Liver (tissue), 9 donors: Measurements from ENCODE around the gene SLC35F2. TPM values are rescaled to one million over a fixed set of nuclear protein-coding genes. Genes with fewer than 3 reads are reported as not detected.

ENCODE experiments used
- DNase-seq: peaks from one replicate; pipeline ENCODE4 v3.0.0-alpha.2; 2017; ENCODE audit warnings: low spot score
- H3K27ac ChIP-seq, 2 donors: one replicate each; pipeline ENCODE4 v1.7.0; 2013; ENCODE audit warnings: inconsistent platforms in 2 of 2, low read length in 2 of 2, control low read depth in 1 of 2, low read depth in 1 of 2, mild to moderate bottlenecking in 1 of 2
- H3K27me3 ChIP-seq, 4 donors: one replicate each; pipeline versions ENCODE4 v1.6.1 to v1.7.0; 2013; ENCODE audit warnings: low read length in 3 of 4, inconsistent platforms in 1 of 4, mild to moderate bottlenecking in 1 of 4, moderate library complexity in 1 of 4; ENCODE audit not compliant: control insufficient read depth in 4 of 4, insufficient read depth in 4 of 4
- H3K36me3 ChIP-seq, 4 donors: one replicate each; pipeline versions ENCODE4 v1.6.1 to v1.7.0; 2013; ENCODE audit warnings: low read length in 3 of 4, mild to moderate bottlenecking in 3 of 4, low read depth in 1 of 4, moderate library complexity in 1 of 4; ENCODE audit not compliant: control insufficient read depth in 4 of 4, insufficient read depth in 3 of 4
- H3K4me1 ChIP-seq, 4 donors: one replicate each; pipeline versions ENCODE4 v1.6.1 to v1.7.0; 2013; ENCODE audit warnings: low read length in 3 of 4, mild to moderate bottlenecking in 3 of 4, moderate library complexity in 1 of 4; ENCODE audit not compliant: control insufficient read depth in 4 of 4, insufficient read depth in 4 of 4
- H3K4me3 ChIP-seq, 3 donors: one replicate each; pipeline versions ENCODE4 v1.6.1 to v1.7.0; 2013; ENCODE audit warnings: low read length in 3 of 3, control low read depth in 1 of 3, low read depth in 1 of 3, mild to moderate bottlenecking in 1 of 3
- H3K9ac ChIP-seq, 2 donors: one replicate each; pipeline ENCODE4 v1.7.0; 2013; ENCODE audit warnings: low read length in 2 of 2, mild to moderate bottlenecking in 2 of 2, moderate library complexity in 2 of 2, control low read depth in 1 of 2, low read depth in 1 of 2
- H3K9me3 ChIP-seq, 4 donors: one replicate each; pipeline versions ENCODE4 v1.6.1 to v1.7.0; 2013; ENCODE audit warnings: low read length in 3 of 4; ENCODE audit not compliant: control insufficient read depth in 4 of 4
- EGR1 ChIP-seq, 2 donors: IDR thresholded peaks; 2 replicates each; pipeline ENCODE4 v1.6.1; 2016 to 2018; ENCODE audit warnings: antibody characterized with exemption in 2 of 2, low read depth in 2 of 2
- FOXA1 ChIP-seq: IDR thresholded peaks from 2 replicates; pipeline ENCODE4 v1.6.1; 2016; ENCODE audit warnings: antibody characterized with exemption
- FOXA2 ChIP-seq: IDR thresholded peaks from 2 replicates; pipeline ENCODE4 v1.6.1; 2016; ENCODE audit warnings: antibody characterized with exemption
- GABPA ChIP-seq, 2 donors: IDR thresholded peaks in 1 of 2; conservative IDR thresholded peaks in 1 of 2; 2 replicates each; pipeline ENCODE4 v1.6.1; 2016; ENCODE audit warnings: antibody characterized with exemption in 2 of 2, mild to moderate bottlenecking in 1 of 2, moderate library complexity in 1 of 2
- HNF4A ChIP-seq, 2 donors: conservative IDR thresholded peaks; 2 replicates each; pipeline ENCODE4 v1.6.1; 2016; ENCODE audit warnings: antibody characterized with exemption in 2 of 2, mild to moderate bottlenecking in 2 of 2
- HNF4G ChIP-seq: IDR thresholded peaks from 2 replicates; pipeline ENCODE4 v1.6.1; 2016; ENCODE audit warnings: antibody characterized with exemption
- JUND ChIP-seq, 2 donors: IDR thresholded peaks; 2 replicates each; pipeline ENCODE4 v1.6.1; 2016; ENCODE audit warnings: antibody characterized with exemption in 2 of 2
- RAD21 ChIP-seq, 2 donors: IDR thresholded peaks; 2 replicates each; pipeline ENCODE4 v1.6.1; 2016; ENCODE audit warnings: antibody characterized with exemption in 2 of 2, mild to moderate bottlenecking in 2 of 2
- RXRA ChIP-seq, 2 donors: IDR thresholded peaks; 2 replicates each; pipeline ENCODE4 v1.6.1; 2017 to 2018; ENCODE audit warnings: antibody characterized with exemption in 2 of 2, mild to moderate bottlenecking in 1 of 2
- SP1 ChIP-seq: IDR thresholded peaks from 2 replicates; pipeline ENCODE4 v1.6.1; 2018; ENCODE audit warnings: antibody characterized with exemption, mild to moderate bottlenecking
- TAF1 ChIP-seq: conservative IDR thresholded peaks from 2 replicates; pipeline ENCODE4 v1.6.1; 2016; ENCODE audit warnings: antibody characterized with exemption, mild to moderate bottlenecking
- WGBS: extraction: QIAGEN DNeasy Blood & Tissue Kit; methylation state at CpG from one replicate; pipeline ENCODE4 v1.1.7; 2013; 5-methylcytosine and 5-hydroxymethylcytosine counted together
- polyA plus RNA-seq, 2 donors: library from polyadenylated mRNA; stranded (reverse) in 1 of 2; unstranded in 1 of 2; fragments of 200-250 nt in 1 of 2; fragments of >200 nt in 1 of 2; fragmentation: Nextera tagmentation in 1 of 2; extraction: Ambion mirVana in 1 of 2; gene quantifications; one replicate each; pipeline versions ENCODE4 v1.2.1 to v1.2.3, GENCODE V29; 2013 to 2015
- total RNA-seq, 2 donors: library from RNA; depleted of rRNA; stranded (reverse); fragments of >200 nt; gene quantifications; one replicate each; pipeline ENCODE4 v1.2.3, GENCODE V29; 2014
- TF ChIP-seq, protein P1 (sequence below): IDR thresholded peaks from 2 replicates; pipeline ENCODE4 v1.6.1; 2016; ENCODE audit warnings: antibody characterized with exemption
- TF ChIP-seq, protein P2 (sequence below): IDR thresholded peaks from 2 replicates; pipeline ENCODE4 v1.6.1; 2016; ENCODE audit warnings: antibody characterized with exemption
- TF ChIP-seq, protein P3 (sequence below): IDR thresholded peaks from 2 replicates; pipeline ENCODE4 v1.6.1; 2016; ENCODE audit warnings: antibody characterized with exemption, mild to moderate bottlenecking
- TF ChIP-seq, protein P4 (sequence below): fragments of 150-350 bp; IDR thresholded peaks from 2 replicates; pipeline ENCODE4 v1.5.1; 2017; ENCODE audit warnings: improper control_type of control experiment, low read depth, low read length; ENCODE audit not compliant: missing input control
- donor health status: healthy.
- donor health status: healthy.
- donor health status: healthy.
- donor health status: healthy.
- donor health status: healthy.

SLC35F2 gene
- total and polyA plus RNA-seq, 4 donors: 0.14 to 1.4 (median 0.56) TPM

DNA sequence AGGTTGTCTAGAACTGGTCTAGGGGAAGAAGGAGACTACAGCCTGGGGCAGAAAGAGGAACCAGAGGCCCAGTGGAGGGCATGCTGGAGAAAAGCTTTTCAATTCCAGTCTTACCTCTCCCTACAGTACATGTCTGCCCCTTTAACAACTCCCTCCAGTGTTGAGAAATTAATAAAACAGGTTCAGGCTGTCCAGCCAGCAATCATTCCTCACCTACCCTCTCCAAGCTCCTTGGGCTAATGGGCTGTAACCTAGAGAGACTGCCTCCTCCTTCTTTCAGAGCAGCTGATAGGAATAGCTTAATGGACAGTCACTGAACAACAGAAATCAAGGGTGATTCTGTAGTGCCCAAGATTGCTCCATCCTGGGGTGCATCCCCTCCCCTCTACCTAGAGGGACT lies 8.8 kb downstream of the SLC35F2 start:
- no peak overlapping the region for H3K4me3 ChIP-seq
- no peaks in the 10 kb centered on the region for H3K36me3 ChIP-seq
- no peak for DNase-seq
- no peaks in the 10 kb centered on the region for H3K9me3 ChIP-seq
- H3K4me1 ChIP-seq: no peaks in the 10 kb centered on the region
- no peak overlapping the region for H3K9ac ChIP-seq
- TF ChIP-seq JUND (IDR thresholded peaks at IDR 0.05) (no peak), RXRA (IDR thresholded peaks at IDR 0.05) (no peak)
- H3K27ac ChIP-seq: no peak overlapping the region
- no peaks in the 10 kb centered on the region for H3K27me3 ChIP-seq

DNA sequence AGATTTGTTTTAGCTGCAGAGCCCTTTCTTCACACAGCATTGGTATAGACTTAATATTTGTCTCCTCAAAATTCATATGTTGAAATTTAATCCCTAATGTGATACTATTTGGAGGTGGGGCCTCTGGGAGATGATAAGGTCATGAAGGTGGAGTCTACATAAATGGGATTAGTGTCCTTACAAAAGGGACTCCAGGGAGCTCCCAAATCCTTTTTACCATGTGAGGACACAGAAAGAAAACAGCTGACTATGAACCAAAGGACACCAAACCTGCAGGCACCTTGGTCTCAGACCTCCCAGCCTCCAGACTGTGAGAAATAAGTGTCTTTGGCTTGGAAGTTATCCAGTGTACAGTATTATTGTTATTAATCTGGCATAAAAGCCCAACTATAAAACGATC lies 10.2 kb downstream of the SLC35F2 start:
- Histone ChIP-seq H3K9me3 (no peaks in the 10 kb centered on the region), H3K9ac (no peak overlapping the region), H3K4me3 (no peak overlapping the region), H3K36me3 (no peaks in the 10 kb centered on the region), H3K27ac (no peak overlapping the region), H3K4me1 (no peaks in the 10 kb centered on the region), H3K27me3 (no peaks in the 10 kb centered on the region)
- no peak for DNase-seq
- TF ChIP-seq, protein P1, sequence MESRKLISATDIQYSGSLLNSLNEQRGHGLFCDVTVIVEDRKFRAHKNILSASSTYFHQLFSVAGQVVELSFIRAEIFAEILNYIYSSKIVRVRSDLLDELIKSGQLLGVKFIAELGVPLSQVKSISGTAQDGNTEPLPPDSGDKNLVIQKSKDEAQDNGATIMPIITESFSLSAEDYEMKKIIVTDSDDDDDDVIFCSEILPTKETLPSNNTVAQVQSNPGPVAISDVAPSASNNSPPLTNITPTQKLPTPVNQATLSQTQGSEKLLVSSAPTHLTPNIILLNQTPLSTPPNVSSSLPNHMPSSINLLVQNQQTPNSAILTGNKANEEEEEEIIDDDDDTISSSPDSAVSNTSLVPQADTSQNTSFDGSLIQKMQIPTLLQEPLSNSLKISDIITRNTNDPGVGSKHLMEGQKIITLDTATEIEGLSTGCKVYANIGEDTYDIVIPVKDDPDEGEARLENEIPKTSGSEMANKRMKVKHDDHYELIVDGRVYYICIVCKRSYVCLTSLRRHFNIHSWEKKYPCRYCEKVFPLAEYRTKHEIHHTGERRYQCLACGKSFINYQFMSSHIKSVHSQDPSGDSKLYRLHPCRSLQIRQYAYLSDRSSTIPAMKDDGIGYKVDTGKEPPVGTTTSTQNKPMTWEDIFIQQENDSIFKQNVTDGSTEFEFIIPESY: no peak
- TF ChIP-seq HNF4G (no peak), FOXA1 (no peak), EGR1 (IDR thresholded peaks at IDR 0.05; ENCODE audit: low read depth in 2 of 2) (no peak), HNF4A (conservative IDR thresholded peaks at IDR 0.05) (no peak), SP1 (no peak), RAD21 (IDR thresholded peaks at IDR 0.05) (no peak)
- TF ChIP-seq, protein P2, sequence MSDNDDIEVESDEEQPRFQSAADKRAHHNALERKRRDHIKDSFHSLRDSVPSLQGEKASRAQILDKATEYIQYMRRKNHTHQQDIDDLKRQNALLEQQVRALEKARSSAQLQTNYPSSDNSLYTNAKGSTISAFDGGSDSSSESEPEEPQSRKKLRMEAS: no peak
- 53% methylated on average over 1 of the region's 1 CpG for WGBS

DNA sequence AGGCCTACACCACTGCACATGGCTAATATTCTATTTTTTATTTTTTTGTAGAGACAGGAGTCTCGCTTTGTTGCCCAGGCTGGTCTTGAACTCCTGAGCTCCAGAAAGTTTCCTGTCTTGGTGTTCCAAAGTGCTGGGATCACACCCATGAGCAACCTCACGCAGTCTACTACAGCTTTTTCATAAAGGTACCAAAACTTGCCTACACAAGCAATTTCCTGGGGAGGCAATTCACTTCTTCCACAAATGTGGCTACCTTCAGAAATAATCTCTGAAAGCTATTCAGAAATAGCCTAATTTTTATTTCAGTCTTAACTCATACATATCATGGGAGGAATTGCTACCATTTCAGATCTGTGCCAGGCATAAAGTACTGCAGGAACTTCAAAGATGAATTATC lies 11.4 kb downstream of the SLC35F2 start:
- Histone ChIP-seq H3K9ac (no peak overlapping the region), H3K27ac (no peak overlapping the region), H3K9me3 (no peaks in the 10 kb centered on the region), H3K4me1 (no peaks in the 10 kb centered on the region), H3K36me3 (no peaks in the 10 kb centered on the region), H3K27me3 (no peaks in the 10 kb centered on the region), H3K4me3 (no peak overlapping the region)
- DNase-seq: no peak
- WGBS: 97% methylated on average over 2 of the region's 2 CpGs
- TF ChIP-seq, protein P2: no peak
- TF ChIP-seq GABPA (IDR thresholded peaks at IDR 0.05 in 1 of 2, conservative IDR thresholded peaks at IDR 0.05 in 1 of 2) (no peak), FOXA1 (no peak), TAF1 (no peak), JUND (IDR thresholded peaks at IDR 0.05) (no peak), SP1 (no peak), FOXA2 (no peak), RXRA (IDR thresholded peaks at IDR 0.05) (no peak)
- TF ChIP-seq, protein P3, sequence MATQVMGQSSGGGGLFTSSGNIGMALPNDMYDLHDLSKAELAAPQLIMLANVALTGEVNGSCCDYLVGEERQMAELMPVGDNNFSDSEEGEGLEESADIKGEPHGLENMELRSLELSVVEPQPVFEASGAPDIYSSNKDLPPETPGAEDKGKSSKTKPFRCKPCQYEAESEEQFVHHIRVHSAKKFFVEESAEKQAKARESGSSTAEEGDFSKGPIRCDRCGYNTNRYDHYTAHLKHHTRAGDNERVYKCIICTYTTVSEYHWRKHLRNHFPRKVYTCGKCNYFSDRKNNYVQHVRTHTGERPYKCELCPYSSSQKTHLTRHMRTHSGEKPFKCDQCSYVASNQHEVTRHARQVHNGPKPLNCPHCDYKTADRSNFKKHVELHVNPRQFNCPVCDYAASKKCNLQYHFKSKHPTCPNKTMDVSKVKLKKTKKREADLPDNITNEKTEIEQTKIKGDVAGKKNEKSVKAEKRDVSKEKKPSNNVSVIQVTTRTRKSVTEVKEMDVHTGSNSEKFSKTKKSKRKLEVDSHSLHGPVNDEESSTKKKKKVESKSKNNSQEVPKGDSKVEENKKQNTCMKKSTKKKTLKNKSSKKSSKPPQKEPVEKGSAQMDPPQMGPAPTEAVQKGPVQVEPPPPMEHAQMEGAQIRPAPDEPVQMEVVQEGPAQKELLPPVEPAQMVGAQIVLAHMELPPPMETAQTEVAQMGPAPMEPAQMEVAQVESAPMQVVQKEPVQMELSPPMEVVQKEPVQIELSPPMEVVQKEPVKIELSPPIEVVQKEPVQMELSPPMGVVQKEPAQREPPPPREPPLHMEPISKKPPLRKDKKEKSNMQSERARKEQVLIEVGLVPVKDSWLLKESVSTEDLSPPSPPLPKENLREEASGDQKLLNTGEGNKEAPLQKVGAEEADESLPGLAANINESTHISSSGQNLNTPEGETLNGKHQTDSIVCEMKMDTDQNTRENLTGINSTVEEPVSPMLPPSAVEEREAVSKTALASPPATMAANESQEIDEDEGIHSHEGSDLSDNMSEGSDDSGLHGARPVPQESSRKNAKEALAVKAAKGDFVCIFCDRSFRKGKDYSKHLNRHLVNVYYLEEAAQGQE: no peak
- TF ChIP-seq, protein P4, sequence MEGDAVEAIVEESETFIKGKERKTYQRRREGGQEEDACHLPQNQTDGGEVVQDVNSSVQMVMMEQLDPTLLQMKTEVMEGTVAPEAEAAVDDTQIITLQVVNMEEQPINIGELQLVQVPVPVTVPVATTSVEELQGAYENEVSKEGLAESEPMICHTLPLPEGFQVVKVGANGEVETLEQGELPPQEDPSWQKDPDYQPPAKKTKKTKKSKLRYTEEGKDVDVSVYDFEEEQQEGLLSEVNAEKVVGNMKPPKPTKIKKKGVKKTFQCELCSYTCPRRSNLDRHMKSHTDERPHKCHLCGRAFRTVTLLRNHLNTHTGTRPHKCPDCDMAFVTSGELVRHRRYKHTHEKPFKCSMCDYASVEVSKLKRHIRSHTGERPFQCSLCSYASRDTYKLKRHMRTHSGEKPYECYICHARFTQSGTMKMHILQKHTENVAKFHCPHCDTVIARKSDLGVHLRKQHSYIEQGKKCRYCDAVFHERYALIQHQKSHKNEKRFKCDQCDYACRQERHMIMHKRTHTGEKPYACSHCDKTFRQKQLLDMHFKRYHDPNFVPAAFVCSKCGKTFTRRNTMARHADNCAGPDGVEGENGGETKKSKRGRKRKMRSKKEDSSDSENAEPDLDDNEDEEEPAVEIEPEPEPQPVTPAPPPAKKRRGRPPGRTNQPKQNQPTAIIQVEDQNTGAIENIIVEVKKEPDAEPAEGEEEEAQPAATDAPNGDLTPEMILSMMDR: no peak
- TF ChIP-seq, protein P1: no peak
